Large intestine (tissue), 12 donors: ENCODE results near the gene FAM161B. TPM values are rescaled to one million over a fixed set of nuclear protein-coding genes. Genes with fewer than 3 reads are reported as not detected.
"Not testable (repeated sequence)": the region's sequence is repeated elsewhere in the genome, so short reads cannot be mapped to it uniquely, and the experiment has no call there.

ENCODE experiments used
- DNase-seq, 2 donors: peaks; one replicate each; pipeline versions ENCODE4 v3.0.0 to v3.0.0-alpha.2; 2013
- H3K27ac ChIP-seq: one replicate; pipeline ENCODE4 v1.5.1; 2013; ENCODE audit warnings: low read length
- H3K27me3 ChIP-seq: 2 replicates; pipeline ENCODE4 v1.6.1; 2013; ENCODE audit warnings: low read length; ENCODE audit not compliant: control insufficient read depth, insufficient read depth
- H3K36me3 ChIP-seq: 2 replicates; pipeline ENCODE4 v1.6.1; 2013; ENCODE audit warnings: low read length; ENCODE audit not compliant: control insufficient read depth, insufficient read depth
- H3K4me1 ChIP-seq: one replicate; pipeline ENCODE4 v1.6.1; 2013; ENCODE audit warnings: low read length; ENCODE audit not compliant: control insufficient read depth, insufficient read depth
- H3K4me3 ChIP-seq: one replicate; pipeline ENCODE4 v1.5.1; 2013; ENCODE audit warnings: low read length
- H3K9me3 ChIP-seq: one replicate; pipeline ENCODE4 v1.6.1; 2013; ENCODE audit warnings: mild to moderate bottlenecking, low read depth, low read length, moderate library complexity; ENCODE audit not compliant: control insufficient read depth
- WGBS: methylation state at CpG from one replicate; pipeline ENCODE4 v1.1.5; 2013; ENCODE audit warnings: low lambda C conversion rate; ENCODE audit not compliant: insufficient coverage; 5-methylcytosine and 5-hydroxymethylcytosine counted together
- long read RNA-seq, 11 donors: transcript quantifications; one replicate each; lab custom pipeline, GENCODE V29; 2026
- polyA plus RNA-seq: library from polyadenylated mRNA; unstranded; fragments of 120-200 nt; gene quantifications from one replicate; pipeline ENCODE4 v1.2.1, GENCODE V29; 2013

The FAM161B gene, protein sequence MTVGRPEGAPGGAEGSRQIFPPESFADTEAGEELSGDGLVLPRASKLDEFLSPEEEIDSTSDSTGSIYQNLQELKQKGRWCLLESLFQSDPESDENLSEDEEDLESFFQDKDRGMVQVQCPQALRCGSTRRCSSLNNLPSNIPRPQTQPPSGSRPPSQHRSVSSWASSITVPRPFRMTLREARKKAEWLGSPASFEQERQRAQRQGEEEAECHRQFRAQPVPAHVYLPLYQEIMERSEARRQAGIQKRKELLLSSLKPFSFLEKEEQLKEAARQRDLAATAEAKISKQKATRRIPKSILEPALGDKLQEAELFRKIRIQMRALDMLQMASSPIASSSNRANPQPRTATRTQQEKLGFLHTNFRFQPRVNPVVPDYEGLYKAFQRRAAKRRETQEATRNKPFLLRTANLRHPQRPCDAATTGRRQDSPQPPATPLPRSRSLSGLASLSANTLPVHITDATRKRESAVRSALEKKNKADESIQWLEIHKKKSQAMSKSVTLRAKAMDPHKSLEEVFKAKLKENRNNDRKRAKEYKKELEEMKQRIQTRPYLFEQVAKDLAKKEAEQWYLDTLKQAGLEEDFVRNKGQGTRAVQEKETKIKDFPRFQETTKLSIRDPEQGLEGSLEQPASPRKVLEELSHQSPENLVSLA
- 4.9 TPM for polyA plus RNA-seq
- long read RNA-seq, donor 1: 0 reads
- long read RNA-seq, donor 2: 0 reads
- long read RNA-seq, donor 3: 0 reads
- long read RNA-seq, donor 4: 0 reads
- long read RNA-seq, donor 5: 0 reads
- long read RNA-seq, donor 6: 0 reads
- long read RNA-seq, donor 7: 0 reads
- long read RNA-seq, donor 8, full-length matches to known transcripts: 1 of 1 reads
- long read RNA-seq, donor 8, partial matches to known transcripts: 0 of 1 reads
- long read RNA-seq, donor 8, other reads (novel, unspliced or antisense): 0 of 1 reads
- long read RNA-seq, donor 9, partial matches to known transcripts: 19 of 24 reads
- long read RNA-seq, donor 9, other reads (novel, unspliced or antisense): 5 of 24 reads
- long read RNA-seq, donor 10: 0 reads
- long read RNA-seq, donor 11: 0 reads

DNA sequence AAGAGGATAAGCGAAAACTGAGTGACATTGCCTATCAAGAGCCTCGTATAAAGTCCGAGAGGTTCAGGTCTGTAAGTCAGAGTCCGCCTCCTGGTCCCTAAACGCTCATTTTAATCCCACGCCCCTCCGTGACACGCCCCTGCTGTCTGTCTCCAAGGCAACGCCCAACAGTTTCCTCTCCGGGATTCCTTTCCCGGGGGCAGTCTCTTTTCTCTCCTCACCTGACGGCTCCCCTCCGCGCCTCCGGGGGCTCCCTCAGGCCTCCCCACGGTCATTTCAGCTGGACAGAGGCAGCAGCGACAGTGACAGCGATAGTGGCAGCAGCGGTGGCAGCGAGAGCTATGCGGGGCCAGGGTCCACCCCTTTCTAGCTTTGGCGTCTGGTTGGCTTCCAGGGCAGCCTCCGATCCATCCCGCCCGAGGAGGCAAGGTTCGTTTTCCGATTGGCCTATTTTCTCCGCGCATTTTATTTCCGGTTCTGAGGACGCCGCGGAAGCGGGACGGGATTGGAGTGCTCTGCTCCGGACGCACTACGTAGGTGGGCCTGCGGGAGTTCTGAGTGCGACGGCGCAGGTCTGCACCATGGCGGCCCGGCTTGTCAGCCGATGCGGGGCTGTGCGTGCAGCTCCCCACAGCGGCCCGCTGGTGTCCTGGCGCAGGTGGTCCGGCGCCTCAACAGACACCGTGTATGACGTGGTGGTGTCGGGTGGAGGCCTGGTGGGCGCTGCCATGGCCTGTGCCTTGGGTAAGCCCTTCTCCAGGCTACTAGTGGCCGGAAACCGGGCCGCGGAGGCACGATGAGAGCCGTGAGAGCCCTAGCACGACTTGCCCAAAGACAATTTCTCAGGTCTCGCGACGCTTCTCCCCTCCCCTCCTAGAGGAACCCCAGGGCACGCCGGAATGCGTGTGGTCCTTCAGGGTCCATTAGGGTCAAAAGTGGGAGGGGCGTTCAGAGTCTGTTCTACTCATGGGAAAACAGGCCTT lies at the start of gene FAM161B, which contains the start of gene COQ6:
TSS of gene FAM161B (minus strand) at position 343 of the 983 bp plus-strand sequence. CDS start at position 275, 68 bp downstream.
TSS of gene COQ6 (plus strand) at position 551 of the 983 bp plus-strand sequence. CDS start at position 582, 31 bp downstream.
- H3K9me3 ChIP-seq: no peaks in the 10 kb centered on the region
- peaks cover 10% of the 10 kb centered on the region for H3K36me3 ChIP-seq
- H3K27me3 ChIP-seq: peaks cover 8% of the 10 kb centered on the region
- H3K4me1 ChIP-seq: no peaks in the 10 kb centered on the region
- H3K4me3 ChIP-seq: peak within 1 kb of the TSS; percentile 94
- 0% methylated on average over 1 of the region's 70 CpGs for WGBS
- H3K27ac ChIP-seq: peak within 1 kb of the TSS; percentile 89
- DNase-seq: peak; percentile 95 to 98

DNA sequence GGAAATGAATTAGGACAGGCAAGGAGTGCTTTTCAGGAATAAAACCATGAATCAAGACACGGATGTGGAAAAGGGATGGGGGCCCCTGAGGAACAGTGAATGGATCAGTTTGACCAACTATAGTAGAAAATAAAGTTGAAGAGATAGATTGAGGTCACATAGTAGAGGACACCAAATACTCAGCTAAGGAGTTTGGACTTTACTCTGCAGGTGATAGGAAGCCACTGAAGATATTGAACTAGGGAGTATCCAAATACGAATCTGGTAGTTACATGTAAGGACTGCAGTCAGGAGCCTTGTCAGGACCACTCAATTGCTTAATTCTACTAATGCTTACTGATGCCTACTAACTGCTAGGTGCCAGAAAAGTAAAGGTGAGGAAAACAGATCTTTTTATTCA lies 48.8 kb upstream of the FAM161B start:
- Histone ChIP-seq H3K27me3 (no peaks in the 10 kb centered on the region), H3K4me3 (no peak overlapping the region), H3K36me3 (peaks cover 5% of the 10 kb centered on the region), H3K27ac (peak overlapping the region; percentile 86), H3K9me3 (no peaks in the 10 kb centered on the region), H3K4me1 (peaks cover 35% of the 10 kb centered on the region)
- 38% methylated on average over 1 of the region's 2 CpGs for WGBS
- peak in 1 of 2 donors; percentile 55 for DNase-seq

- no CpG with 5 or more reads among the region's 7 CpGs for WGBS
These were observed 48.1 kb upstream of the FAM161B start for GRCh38 chr14:73997944-73998447.

DNA sequence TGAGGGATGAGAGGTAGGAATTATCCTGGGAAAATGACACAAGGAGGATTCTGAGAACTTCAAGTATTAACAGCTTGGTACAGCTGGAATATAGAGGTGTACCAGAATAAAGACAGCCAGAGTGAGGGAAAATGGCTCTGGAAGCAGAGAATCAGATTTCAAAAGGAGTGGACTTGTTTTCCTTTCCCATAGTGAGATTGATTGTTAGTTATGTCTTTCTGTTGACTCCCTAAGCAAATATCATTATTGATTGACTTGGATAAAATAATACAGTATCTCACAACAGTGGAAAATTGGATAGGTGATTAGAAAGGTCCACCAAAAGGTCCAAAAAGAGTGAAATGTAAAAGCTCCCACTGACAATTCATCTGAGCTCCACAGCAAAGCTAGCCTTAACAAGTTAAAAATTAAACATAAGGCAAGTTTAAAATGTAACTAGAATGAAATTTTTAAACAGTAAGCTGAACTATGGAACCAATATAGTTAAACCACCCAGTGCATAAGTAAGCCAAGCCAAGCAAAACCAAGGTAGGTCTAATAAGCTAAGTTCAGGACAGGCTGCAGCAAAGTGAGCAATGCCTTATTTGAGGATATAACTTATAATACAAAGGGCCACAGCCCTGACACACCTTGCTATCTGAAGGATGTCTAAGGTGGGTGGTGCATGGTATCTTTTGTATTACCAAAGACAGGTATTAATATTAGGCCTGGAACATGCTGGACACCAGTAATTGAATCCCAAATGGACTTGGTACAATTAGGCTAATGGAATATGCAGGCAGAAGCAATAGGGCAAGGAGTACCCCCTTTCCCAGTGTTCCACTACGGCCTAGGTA lies 47.4 kb upstream of the FAM161B start:
- WGBS: no CpG with 5 or more reads among the region's 1 CpG
- no peak overlapping the region for H3K4me3 ChIP-seq

More at GRCh38 chr14:73997944-73998447, 48.1 kb upstream of the FAM161B start:
- peak; percentile 40 to 71 for DNase-seq
- H3K27ac ChIP-seq: peak overlapping the region; percentile 86
- peaks cover 35% of the 10 kb centered on the region for H3K4me1 ChIP-seq
- no peaks in the 10 kb centered on the region for H3K9me3 ChIP-seq
- H3K4me3 ChIP-seq: no peak overlapping the region
- H3K27me3 ChIP-seq: no peaks in the 10 kb centered on the region
- no peaks in the 10 kb centered on the region for H3K36me3 ChIP-seq

GRCh38 chr14:73996731-73997107 lies 46.8 kb upstream of the FAM161B start:
- peaks cover 2% of the 10 kb centered on the region for H3K36me3 ChIP-seq
- 0% methylated on average over 1 of the region's 2 CpGs for WGBS
- peak overlapping the region; percentile 86 for H3K27ac ChIP-seq
- H3K4me1 ChIP-seq: peaks cover 36% of the 10 kb centered on the region
- no peaks in the 10 kb centered on the region for H3K27me3 ChIP-seq
- no peaks in the 10 kb centered on the region for H3K9me3 ChIP-seq
- DNase-seq: no peak
- no peak overlapping the region for H3K4me3 ChIP-seq

More for the DNA sequence above, 47.4 kb upstream of the FAM161B start:
- Histone ChIP-seq H3K27me3 (no peaks in the 10 kb centered on the region), H3K36me3 (peaks cover 2% of the 10 kb centered on the region), H3K27ac (peak overlapping the region; percentile 86), H3K9me3 (no peaks in the 10 kb centered on the region), H3K4me1 (peaks cover 35% of the 10 kb centered on the region)
- peak; percentile 67 to 87 for DNase-seq

- DNase-seq: peak; percentile 89 to 95
- H3K27me3 ChIP-seq: no peaks in the 10 kb centered on the region
- H3K4me1 ChIP-seq: peaks cover 43% of the 10 kb centered on the region
- 23% methylated on average over 4 of the region's 8 CpGs for WGBS
- peak overlapping the region; percentile 86 for H3K27ac ChIP-seq
- H3K4me3 ChIP-seq: peak overlapping the region; percentile 53
- peaks cover 2% of the 10 kb centered on the region for H3K36me3 ChIP-seq
- no peaks in the 10 kb centered on the region for H3K9me3 ChIP-seq
These were observed 46.1 kb upstream of the FAM161B start for GRCh38 chr14:73995977-73996378.

DNA sequence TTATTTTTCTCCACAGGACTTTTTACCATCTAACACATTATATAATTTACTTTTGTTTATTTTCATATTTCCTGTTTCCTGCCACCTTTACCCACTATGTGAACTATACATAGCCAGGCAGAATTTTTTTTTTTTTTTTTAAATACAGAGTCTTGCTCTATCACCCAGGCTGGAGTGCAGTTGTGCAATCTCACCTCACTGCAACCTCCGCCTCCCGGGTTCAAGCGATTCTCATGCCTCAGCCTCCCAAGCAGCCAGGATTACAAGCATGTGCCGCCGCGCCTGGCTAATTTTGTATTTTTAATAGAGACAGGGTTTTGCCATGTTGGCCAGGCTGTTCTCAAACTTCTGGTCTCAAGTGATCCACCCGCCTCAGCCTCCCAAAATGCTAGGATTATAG lies 45.0 kb upstream of the FAM161B start:
- peak overlapping the region; percentile 53 for H3K4me3 ChIP-seq
- H3K27me3 ChIP-seq, H3K9me3 ChIP-seq, H3K36me3 ChIP-seq, DNase-seq: not testable (repeated sequence)
- WGBS: no CpG with 5 or more reads among the region's 7 CpGs
- H3K4me1 ChIP-seq: peaks cover 46% of the 10 kb centered on the region
- H3K27ac ChIP-seq: peak overlapping the region; percentile 86

DNA sequence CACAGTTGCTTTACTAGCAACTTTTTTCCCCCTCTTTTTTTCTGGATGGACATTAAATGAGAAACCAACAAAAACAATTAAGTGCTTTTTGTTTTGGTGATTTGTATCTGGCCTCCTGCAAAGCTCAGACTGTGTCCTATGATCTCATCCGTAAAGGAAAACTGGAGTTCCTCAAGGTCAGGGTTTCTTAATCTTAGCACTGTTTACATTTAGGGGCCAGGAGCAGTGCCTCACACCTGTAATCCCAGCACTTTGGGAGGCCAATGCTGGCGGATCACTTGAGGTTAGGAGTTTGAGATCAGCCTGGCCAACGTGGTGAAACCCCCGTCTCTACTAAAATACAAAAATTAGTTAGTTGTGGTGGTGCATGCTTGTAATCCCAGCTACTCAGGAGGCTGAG lies 41.2 kb upstream of the FAM161B start:
- no CpG with 5 or more reads among the region's 4 CpGs for WGBS
- Histone ChIP-seq H3K27ac (peak overlapping the region; percentile 42), H3K4me3 (no peak overlapping the region), H3K4me1 (peaks cover 20% of the 10 kb centered on the region), H3K36me3 (peaks cover 22% of the 10 kb centered on the region), H3K9me3 (no peaks in the 10 kb centered on the region), H3K27me3 (no peaks in the 10 kb centered on the region)
- DNase-seq: peak in 1 of 2 donors; percentile 69
